HepG2 (cell line): ENCODE data around the gene TCAIM. TPM values are rescaled to one million over a fixed set of nuclear protein-coding genes. Genes with fewer than 3 reads are reported as not detected.

ENCODE experiments used
- ATAC-seq: fragments of 200-7000 bp; cut with Tn5 transposase; 3 replicates; pipeline ENCODE4 v1.9.1; 2020; ENCODE audit warnings: mild to moderate bottlenecking, moderate library complexity
- BruUV-seq: library from RNA; stranded (reverse); fragments of 400-500 nt; replicated peaks from 2 replicates; lab custom pipeline; 2021; lab: Mats Ljungman, UMichigan
- CTCF ChIA-PET: fragments of 300-600 bp; formaldehyde crosslinking; extraction: SDS; loops from one replicate; lab custom pipeline; 2021; ENCODE audit warnings: low total read pairs, inconsistent platforms, low intra/inter-chr PET ratio; lab: Yijun Ruan, JAX
- POLR2A ChIA-PET: fragments of 350-600 bp; sonication (Branson Sonifier 250); formaldehyde crosslinking; loops from one replicate; lab custom pipeline; 2020; ENCODE audit warnings: antibody characterized with exemption, inconsistent platforms; lab: Yijun Ruan, JAX
- DNase-seq: peaks from one replicate; pipeline ENCODE4 v3.0.0-alpha.2; 2015; ENCODE audit warnings: low spot score
- FAIRE-seq: peaks from 3 replicates; lab custom pipeline; 2011; peaks lifted over from hg19 to GRCh38; lab: Jason Lieb, UNC
- H2AFZ ChIP-seq: one replicate; pipeline ENCODE4 v1.6.1; 2011; ENCODE audit warnings: low read length, inconsistent platforms
- H3K27ac ChIP-seq: fragments of 300-600 bp; 3 replicates; pipeline ENCODE4 v1.8.0; 2011; ENCODE audit warnings: mixed run types, mild to moderate bottlenecking, mixed read lengths, low read length, inconsistent platforms; ENCODE audit not compliant: insufficient read depth; ENCODE audit errors: extremely low read length
- H3K27me3 ChIP-seq, 2 experiments: fragments of 200-600 bp in 1 of 2; 2 replicates in 1 of 2; 3 replicates in 1 of 2; pipeline versions ENCODE4 v1.6.0 to v1.8.0; 2011; ENCODE audit warnings: low read length in 2 of 2, mild to moderate bottlenecking in 2 of 2, moderate library complexity in 2 of 2, inconsistent platforms in 1 of 2; ENCODE audit not compliant: insufficient read depth in 2 of 2, control insufficient read depth in 1 of 2
- H3K36me3 ChIP-seq, 2 experiments: fragments of 200-600 bp in 1 of 2; replicated peaks in 1 of 2; 2 replicates in 1 of 2; 3 replicates in 1 of 2; pipeline versions ENCODE4 v1.5.1 to v1.8.0; 2011; ENCODE audit warnings: low read length in 2 of 2, inconsistent platforms in 1 of 2; ENCODE audit not compliant: insufficient read depth in 2 of 2, control insufficient read depth in 1 of 2
- H3K4me1 ChIP-seq: 2 replicates; pipeline ENCODE4 v1.5.1; 2012; ENCODE audit warnings: low read length, inconsistent platforms; ENCODE audit not compliant: insufficient read depth
- H3K4me2 ChIP-seq: 2 replicates; pipeline ENCODE4 v1.6.0; 2011; ENCODE audit warnings: low read depth, low read length, inconsistent platforms
- H3K4me3 ChIP-seq, 3 experiments: fragments of 200-600 bp in 1 of 3; sonication (generic), shearing (Covaris generic) in 1 of 3; replicated peaks in 1 of 3; 2 replicates each; pipeline ENCODE4 v1.5.1; 2011 to 2016; ENCODE audit warnings: low read length in 3 of 3, inconsistent platforms in 2 of 3, low read depth in 2 of 3, mild to moderate bottlenecking in 2 of 3, control low read depth in 1 of 3, mixed read lengths in 1 of 3; ENCODE audit not compliant: insufficient read depth in 1 of 3
- H3K79me2 ChIP-seq: one replicate; pipeline ENCODE4 v1.6.1; 2011; ENCODE audit warnings: low read length, inconsistent platforms; ENCODE audit not compliant: insufficient read depth
- H3K9ac ChIP-seq: 2 replicates; pipeline ENCODE4 v1.6.0; 2011; ENCODE audit warnings: mild to moderate bottlenecking, low read depth, low read length, inconsistent platforms; ENCODE audit not compliant: insufficient read depth
- H3K9me3 ChIP-seq: 2 replicates; pipeline ENCODE4 v1.5.1; 2012; ENCODE audit warnings: mild to moderate bottlenecking, low read length
- H4K20me1 ChIP-seq: 2 replicates; pipeline ENCODE4 v1.6.0; 2011; ENCODE audit warnings: inconsistent platforms, mild to moderate bottlenecking, low read length, moderate library complexity; ENCODE audit not compliant: insufficient read depth
- JUN ChIP-seq: sonication (generic); formaldehyde crosslinking; IDR thresholded peaks from 2 replicates; pipeline ENCODE4 v1.4.0; 2020; ENCODE audit warnings: mild to moderate bottlenecking, missing genetic modification reagents
- NFE2 ChIP-seq: sonication (generic); formaldehyde crosslinking; IDR thresholded peaks from 2 replicates; pipeline ENCODE4 v1.4.0; 2020; ENCODE audit warnings: missing genetic modification reagents
- NKX3-1 ChIP-seq: sonication (generic); formaldehyde crosslinking; IDR thresholded peaks from 2 replicates; pipeline ENCODE4 v1.5.0; 2020; ENCODE audit warnings: missing genetic modification reagents
- TCF7 ChIP-seq: sonication (generic); IDR thresholded peaks from 2 replicates; pipeline ENCODE4 v1.6.1; 2016; ENCODE audit warnings: antibody characterized with exemption, low read depth
- ZNF30 ChIP-seq: sonication (generic); formaldehyde crosslinking; IDR thresholded peaks from 2 replicates; pipeline ENCODE4 v1.5.0; 2020; ENCODE audit warnings: mild to moderate bottlenecking, missing genetic modification reagents
- ZNF704 ChIP-seq: sonication (generic); formaldehyde crosslinking; IDR thresholded peaks from 2 replicates; pipeline ENCODE4 v1.8.1; 2023; ENCODE audit warnings: mild to moderate bottlenecking, inconsistent platforms, moderate library complexity, missing genetic modification reagents, borderline replicate concordance
- WGBS: methylation state at CpG from one replicate; pipeline ENCODE4 v1.1.6; 2017; ENCODE audit warnings: low lambda C conversion rate; 5-methylcytosine and 5-hydroxymethylcytosine counted together
- in situ Hi-C: cut with HindIII; loops from 2 replicates; pipeline ENCODE4 v1.10.0; 2017; ENCODE audit warnings: low pct_unique_long_range_greater_than_20kb; ENCODE audit not compliant: extremely low pct_ligation_motif_present
- intact Hi-C: fragments of 100-400 bp; cut with micrococcal nuclease; formaldehyde crosslinking; loops from one replicate; pipeline ENCODE4 v1.10.0; 2022; ENCODE audit not compliant: unreplicated experiment
- polyA plus RNA-seq, 8 experiments: library from polyadenylated mRNA; depleted of rRNA in 3 of 8; stranded (reverse) in 7 of 8; unstranded in 1 of 8; fragments of >200 nt; fragmentation: Illumina TruSeq in 4 of 8; extraction: Trizol in 4 of 8; gene quantifications; 2 replicates each; pipeline versions ENCODE4 v1.2.1 to v1.2.3, GENCODE V29; 2011 to 2016; ENCODE audit warnings: low read depth in 4 of 8, missing spikeins in 1 of 8, mixed read lengths in 1 of 8; ENCODE audit not compliant: insufficient read depth in 1 of 8
- total RNA-seq, 5 experiments: library from RNA; depleted of rRNA; stranded (reverse); fragments of >200 nt; fragmentation: Illumina TruSeq; extraction: Trizol; gene quantifications; 2 replicates each; pipeline ENCODE4 v1.2.3, GENCODE V29; 2016; ENCODE audit warnings: low read depth in 1 of 5
- TF ChIP-seq, protein P1 (sequence below): sonication (generic); formaldehyde crosslinking; IDR thresholded peaks from 2 replicates; pipeline ENCODE4 v1.4.0; 2020; ENCODE audit warnings: missing genetic modification reagents
- TF ChIP-seq, protein P2 (sequence below): sonication (generic); formaldehyde crosslinking; IDR thresholded peaks from 2 replicates; pipeline ENCODE4 v1.4.0; 2020; ENCODE audit warnings: missing genetic modification reagents, low read depth, mild to moderate bottlenecking, borderline replicate concordance
- TF ChIP-seq, protein P3 (sequence below): sonication (generic); formaldehyde crosslinking; IDR thresholded peaks from 2 replicates; pipeline ENCODE4 v1.5.0; 2020; ENCODE audit warnings: mild to moderate bottlenecking, missing genetic modification reagents
- TF ChIP-seq, protein P4 (sequence below), 2 experiments: sonication (generic) in 1 of 2; formaldehyde crosslinking in 1 of 2; IDR thresholded peaks; 2 replicates each; pipeline versions ENCODE4 v1.4.0 to v1.6.1; 2016 to 2020; ENCODE audit warnings: borderline replicate concordance in 1 of 2, low read depth in 1 of 2, mild to moderate bottlenecking in 1 of 2, missing genetic modification reagents in 1 of 2

Gene TCAIM
- total and polyA plus RNA-seq, 2 of the 13 experiments (the other 11 are each of a cell fraction or from before 2014, with no cell fraction given) = 16.9 to 22.6 TPM

DNA sequence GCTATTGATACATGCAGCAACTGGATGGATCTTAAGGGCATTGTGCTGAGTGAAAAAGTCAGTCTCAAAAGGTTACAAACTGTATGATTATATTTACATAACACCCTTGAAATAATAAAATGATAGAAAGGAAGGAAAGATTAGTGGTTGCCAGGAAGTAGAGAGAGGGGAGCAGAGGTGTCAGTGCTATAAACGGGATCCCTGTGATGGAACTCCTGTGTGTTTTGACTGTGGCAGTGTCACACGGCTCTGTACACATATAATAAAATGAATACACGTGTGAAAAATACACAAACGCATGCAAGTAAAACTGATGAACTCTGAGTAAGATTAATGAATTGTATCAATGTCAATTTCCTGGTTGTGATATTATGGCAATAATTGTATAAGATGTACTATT is 60.3 kb downstream of the TCAIM start:
- CTCF ChIA-PET = no interaction called here
- no peak overlapping the region for H3K9ac ChIP-seq
- WGBS = 95% methylated on average over 4 of the region's 4 CpGs
- H3K9me3 ChIP-seq = no peaks in the 10 kb centered on the region
- no peak overlapping the region for H3K4me2 ChIP-seq
- ATAC-seq = no peak
- H3K79me2 ChIP-seq = no peaks in the 10 kb centered on the region
- H3K36me3 ChIP-seq = peaks cover 0 to 1% of the 10 kb centered on the region in 2 experiments; a peak in 1 of 5 replicates
- H2AFZ ChIP-seq = no peak overlapping the region
- H4K20me1 ChIP-seq = no peaks in the 10 kb centered on the region
- intact Hi-C loops (no loop called here), in situ Hi-C loops (no loop called here)
- no TSS peak for BruUV-seq
- POLR2A ChIA-PET = no interaction called here
- no peaks in the 10 kb centered on the region for H3K27me3 ChIP-seq
- H3K4me3 ChIP-seq = no peak overlapping the region
- peaks cover 28% of the 10 kb centered on the region for H3K4me1 ChIP-seq
- H3K27ac ChIP-seq = no peak overlapping the region
- FAIRE-seq = no peak
- DNase-seq = no peak
- TF ChIP-seq JUN (CRISPR knock-in tag) (no peak), ZNF704 (CRISPR knock-in tag) (no peak), TCF7 (no peak), ZNF30 (no peak), NFE2 (CRISPR knock-in tag) (no peak), NKX3-1 (CRISPR knock-in tag) (no peak)
- TF ChIP-seq, protein P1, sequence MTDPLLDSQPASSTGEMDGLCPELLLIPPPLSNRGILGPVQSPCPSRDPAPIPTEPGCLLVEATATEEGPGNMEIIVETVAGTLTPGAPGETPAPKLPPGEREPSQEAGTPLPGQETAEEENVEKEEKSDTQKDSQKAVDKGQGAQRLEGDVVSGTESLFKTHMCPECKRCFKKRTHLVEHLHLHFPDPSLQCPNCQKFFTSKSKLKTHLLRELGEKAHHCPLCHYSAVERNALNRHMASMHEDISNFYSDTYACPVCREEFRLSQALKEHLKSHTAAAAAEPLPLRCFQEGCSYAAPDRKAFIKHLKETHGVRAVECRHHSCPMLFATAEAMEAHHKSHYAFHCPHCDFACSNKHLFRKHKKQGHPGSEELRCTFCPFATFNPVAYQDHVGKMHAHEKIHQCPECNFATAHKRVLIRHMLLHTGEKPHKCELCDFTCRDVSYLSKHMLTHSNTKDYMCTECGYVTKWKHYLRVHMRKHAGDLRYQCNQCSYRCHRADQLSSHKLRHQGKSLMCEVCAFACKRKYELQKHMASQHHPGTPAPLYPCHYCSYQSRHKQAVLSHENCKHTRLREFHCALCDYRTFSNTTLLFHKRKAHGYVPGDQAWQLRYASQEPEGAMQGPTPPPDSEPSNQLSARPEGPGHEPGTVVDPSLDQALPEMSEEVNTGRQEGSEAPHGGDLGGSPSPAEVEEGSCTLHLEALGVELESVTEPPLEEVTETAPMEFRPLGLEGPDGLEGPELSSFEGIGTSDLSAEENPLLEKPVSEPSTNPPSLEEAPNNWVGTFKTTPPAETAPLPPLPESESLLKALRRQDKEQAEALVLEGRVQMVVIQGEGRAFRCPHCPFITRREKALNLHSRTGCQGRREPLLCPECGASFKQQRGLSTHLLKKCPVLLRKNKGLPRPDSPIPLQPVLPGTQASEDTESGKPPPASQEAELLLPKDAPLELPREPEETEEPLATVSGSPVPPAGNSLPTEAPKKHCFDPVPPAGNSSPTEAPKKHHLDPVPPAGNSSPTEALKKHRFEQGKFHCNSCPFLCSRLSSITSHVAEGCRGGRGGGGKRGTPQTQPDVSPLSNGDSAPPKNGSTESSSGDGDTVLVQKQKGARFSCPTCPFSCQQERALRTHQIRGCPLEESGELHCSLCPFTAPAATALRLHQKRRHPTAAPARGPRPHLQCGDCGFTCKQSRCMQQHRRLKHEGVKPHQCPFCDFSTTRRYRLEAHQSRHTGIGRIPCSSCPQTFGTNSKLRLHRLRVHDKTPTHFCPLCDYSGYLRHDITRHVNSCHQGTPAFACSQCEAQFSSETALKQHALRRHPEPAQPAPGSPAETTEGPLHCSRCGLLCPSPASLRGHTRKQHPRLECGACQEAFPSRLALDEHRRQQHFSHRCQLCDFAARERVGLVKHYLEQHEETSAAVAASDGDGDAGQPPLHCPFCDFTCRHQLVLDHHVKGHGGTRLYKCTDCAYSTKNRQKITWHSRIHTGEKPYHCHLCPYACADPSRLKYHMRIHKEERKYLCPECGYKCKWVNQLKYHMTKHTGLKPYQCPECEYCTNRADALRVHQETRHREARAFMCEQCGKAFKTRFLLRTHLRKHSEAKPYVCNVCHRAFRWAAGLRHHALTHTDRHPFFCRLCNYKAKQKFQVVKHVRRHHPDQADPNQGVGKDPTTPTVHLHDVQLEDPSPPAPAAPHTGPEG (CRISPR knock-in tag) = no peak
- TF ChIP-seq, protein P2, sequence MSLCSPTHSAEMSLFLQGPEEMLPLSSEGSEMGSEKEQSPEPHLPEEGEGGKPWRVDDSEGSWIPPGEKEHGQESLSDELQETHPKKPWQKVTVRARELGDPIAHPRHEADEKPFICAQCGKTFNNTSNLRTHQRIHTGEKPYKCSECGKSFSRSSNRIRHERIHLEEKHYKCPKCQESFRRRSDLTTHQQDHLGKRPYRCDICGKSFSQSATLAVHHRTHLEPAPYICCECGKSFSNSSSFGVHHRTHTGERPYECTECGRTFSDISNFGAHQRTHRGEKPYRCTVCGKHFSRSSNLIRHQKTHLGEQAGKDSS (CRISPR knock-in tag) = no peak
- TF ChIP-seq, protein P3, sequence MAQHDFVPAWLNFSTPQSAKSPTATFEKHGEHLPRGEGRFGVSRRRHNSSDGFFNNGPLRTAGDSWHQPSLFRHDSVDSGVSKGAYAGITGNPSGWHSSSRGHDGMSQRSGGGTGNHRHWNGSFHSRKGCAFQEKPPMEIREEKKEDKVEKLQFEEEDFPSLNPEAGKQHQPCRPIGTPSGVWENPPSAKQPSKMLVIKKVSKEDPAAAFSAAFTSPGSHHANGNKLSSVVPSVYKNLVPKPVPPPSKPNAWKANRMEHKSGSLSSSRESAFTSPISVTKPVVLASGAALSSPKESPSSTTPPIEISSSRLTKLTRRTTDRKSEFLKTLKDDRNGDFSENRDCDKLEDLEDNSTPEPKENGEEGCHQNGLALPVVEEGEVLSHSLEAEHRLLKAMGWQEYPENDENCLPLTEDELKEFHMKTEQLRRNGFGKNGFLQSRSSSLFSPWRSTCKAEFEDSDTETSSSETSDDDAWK (CRISPR knock-in tag) = no peak
- TF ChIP-seq, protein P4, sequence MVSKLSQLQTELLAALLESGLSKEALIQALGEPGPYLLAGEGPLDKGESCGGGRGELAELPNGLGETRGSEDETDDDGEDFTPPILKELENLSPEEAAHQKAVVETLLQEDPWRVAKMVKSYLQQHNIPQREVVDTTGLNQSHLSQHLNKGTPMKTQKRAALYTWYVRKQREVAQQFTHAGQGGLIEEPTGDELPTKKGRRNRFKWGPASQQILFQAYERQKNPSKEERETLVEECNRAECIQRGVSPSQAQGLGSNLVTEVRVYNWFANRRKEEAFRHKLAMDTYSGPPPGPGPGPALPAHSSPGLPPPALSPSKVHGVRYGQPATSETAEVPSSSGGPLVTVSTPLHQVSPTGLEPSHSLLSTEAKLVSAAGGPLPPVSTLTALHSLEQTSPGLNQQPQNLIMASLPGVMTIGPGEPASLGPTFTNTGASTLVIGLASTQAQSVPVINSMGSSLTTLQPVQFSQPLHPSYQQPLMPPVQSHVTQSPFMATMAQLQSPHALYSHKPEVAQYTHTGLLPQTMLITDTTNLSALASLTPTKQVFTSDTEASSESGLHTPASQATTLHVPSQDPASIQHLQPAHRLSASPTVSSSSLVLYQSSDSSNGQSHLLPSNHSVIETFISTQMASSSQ (IDR thresholded peaks at IDR 0.05; ENCODE audit: low read depth) = no peak
- TF ChIP-seq, protein P4 (CRISPR knock-in tag; IDR thresholded peaks at IDR 0.05; ENCODE audit: borderline replicate concordance) = no peak
